22Rv1 (cell line): Measurements from ENCODE around the gene UNC5C.

Experiments used
- CTCF ChIP-seq: fragments of 450-650 bp; IDR thresholded peaks from 2 replicates; pipeline ENCODE4 v1.5.1; 2017; ENCODE audit warnings: mild to moderate bottlenecking
- ZFX ChIP-seq: fragments of 450-650 bp; IDR thresholded peaks from 2 replicates; pipeline ENCODE4 v1.6.1; 2017; ENCODE audit warnings: antibody characterized with exemption, borderline replicate concordance

DNA sequence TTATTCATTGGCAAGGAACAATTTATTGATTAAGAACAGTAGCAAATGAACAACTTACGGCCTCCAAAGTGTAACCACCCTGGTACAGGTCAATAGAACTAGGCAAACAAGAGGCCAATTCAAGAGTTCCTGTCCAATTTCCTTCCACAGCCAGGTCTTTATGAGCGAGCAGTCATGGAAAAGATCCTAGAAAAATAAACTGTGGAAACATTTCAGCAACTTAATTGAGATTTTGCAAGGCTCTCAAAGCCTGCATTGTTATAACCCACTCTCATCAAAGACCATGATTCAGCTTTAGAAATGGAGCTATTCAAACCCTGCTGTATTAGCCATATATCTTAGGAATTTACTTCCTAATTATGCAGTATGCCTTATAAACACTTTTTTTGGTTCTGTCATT, 43.6 kb downstream of the UNC5C start:
- no peak for TF ChIP-seq CTCF
- no peak for TF ChIP-seq ZFX
